ENCODE data around the gene GGA1.

DNA sequence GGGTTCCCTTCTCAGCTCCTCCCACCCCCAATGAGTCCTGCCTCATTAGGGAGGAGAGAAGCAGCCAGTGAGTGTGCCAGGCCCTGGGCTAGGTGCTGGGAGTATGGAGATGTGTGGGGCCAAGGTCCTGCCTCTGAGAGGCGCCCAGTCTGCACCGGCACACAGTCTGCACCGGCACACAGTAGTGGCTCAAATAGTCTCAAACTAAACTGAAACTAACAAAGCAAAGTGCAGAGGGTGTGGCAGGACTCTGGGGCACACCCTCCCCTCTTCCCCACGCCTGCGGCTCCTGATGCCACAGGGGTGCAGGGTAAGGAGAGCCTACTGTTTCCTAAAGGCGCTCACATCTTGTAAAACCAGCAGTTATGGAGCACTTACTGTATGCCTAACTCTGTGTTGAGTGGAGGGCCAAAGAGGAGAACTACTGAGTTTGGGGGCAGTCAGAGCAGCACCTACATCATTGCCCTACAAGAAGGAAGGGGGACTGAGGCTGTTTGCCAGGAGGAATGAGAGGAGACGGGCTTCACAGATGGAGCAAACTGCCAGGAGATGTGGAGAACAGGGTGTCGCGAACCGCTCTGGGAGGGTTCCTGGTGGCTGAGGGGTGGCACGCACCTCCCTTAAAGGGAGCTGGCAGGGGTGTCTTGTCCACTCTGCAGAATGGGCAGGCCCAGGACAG lies 29.9 kb downstream of the GGA1 start:
- TF ChIP-seq, protein P1, sequence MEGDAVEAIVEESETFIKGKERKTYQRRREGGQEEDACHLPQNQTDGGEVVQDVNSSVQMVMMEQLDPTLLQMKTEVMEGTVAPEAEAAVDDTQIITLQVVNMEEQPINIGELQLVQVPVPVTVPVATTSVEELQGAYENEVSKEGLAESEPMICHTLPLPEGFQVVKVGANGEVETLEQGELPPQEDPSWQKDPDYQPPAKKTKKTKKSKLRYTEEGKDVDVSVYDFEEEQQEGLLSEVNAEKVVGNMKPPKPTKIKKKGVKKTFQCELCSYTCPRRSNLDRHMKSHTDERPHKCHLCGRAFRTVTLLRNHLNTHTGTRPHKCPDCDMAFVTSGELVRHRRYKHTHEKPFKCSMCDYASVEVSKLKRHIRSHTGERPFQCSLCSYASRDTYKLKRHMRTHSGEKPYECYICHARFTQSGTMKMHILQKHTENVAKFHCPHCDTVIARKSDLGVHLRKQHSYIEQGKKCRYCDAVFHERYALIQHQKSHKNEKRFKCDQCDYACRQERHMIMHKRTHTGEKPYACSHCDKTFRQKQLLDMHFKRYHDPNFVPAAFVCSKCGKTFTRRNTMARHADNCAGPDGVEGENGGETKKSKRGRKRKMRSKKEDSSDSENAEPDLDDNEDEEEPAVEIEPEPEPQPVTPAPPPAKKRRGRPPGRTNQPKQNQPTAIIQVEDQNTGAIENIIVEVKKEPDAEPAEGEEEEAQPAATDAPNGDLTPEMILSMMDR (IDR thresholded peaks at IDR 0.05), result no peak
- no peak for TF ChIP-seq POLR2A (IDR thresholded peaks at IDR 0.05)

All from heart left ventricle (tissue), 13 donors.